DOHH2 (cell line): ENCODE measurements around the gene ITCH.

ENCODE experiments used
- EZH2phosphoT487 ChIP-seq: fragments of 200-600 bp; sonication (generic); IDR thresholded peaks from 2 replicates; pipeline ENCODE4 v1.6.1; 2017; ENCODE audit warnings: borderline replicate concordance, mild to moderate bottlenecking, antibody characterized with exemption, low read length, moderate library complexity, mixed read lengths
- TF ChIP-seq, protein P1 (sequence below): fragments of 200-600 bp; sonication (generic); IDR thresholded peaks from one replicate; pipeline ENCODE4 v1.5.1; 2014; ENCODE audit warnings: antibody characterized with exemption, mild to moderate bottlenecking, low read depth, low read length; ENCODE audit not compliant: poor library complexity, severe bottlenecking

DNA sequence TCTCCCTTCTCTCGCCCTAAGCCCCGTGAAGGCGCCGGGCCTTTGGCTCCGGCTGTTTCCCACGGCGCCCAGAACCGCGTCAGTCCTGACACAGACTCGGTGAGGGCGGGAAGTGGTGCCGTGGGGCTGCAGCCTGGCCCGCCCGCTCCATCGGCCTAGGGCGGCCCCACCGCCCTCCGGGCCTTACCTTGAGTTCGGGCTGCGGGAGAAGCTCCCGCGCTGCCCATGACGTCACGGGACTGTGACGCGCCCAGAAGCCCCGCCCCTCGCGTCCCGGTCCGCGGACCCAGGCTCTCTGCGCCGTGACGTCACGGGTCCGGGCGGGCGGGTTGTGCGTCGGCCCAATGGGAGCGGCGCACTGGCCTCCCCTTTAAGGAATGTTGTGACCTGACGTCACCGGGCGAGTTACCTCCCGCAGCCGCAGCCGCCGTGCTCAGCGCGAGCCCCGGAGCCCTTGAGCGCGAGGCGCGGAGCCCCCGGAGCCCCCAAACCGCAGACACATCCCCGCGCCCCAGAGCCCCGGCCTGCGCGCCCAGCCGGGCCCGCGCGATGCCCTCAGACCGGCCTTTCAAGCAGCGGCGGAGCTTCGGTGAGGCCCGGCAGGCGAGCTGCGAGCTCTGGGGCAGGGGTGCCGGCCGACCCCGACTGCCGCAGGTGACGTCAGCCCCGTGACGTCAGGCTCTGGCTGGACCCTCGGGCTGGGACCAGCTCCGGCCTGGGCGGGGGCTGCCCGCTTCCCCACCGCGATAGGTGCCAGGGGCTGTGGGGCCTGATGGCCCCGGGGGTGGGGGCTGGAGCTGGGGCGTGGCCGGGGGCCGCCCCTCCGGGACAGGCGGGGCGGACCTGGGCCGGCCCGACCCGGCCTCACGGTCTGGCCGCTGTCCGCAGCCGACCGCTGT lies 195.5 kb downstream of the ITCH start, which contains the start of gene MAP1LC3A:
- TF ChIP-seq, protein P1, sequence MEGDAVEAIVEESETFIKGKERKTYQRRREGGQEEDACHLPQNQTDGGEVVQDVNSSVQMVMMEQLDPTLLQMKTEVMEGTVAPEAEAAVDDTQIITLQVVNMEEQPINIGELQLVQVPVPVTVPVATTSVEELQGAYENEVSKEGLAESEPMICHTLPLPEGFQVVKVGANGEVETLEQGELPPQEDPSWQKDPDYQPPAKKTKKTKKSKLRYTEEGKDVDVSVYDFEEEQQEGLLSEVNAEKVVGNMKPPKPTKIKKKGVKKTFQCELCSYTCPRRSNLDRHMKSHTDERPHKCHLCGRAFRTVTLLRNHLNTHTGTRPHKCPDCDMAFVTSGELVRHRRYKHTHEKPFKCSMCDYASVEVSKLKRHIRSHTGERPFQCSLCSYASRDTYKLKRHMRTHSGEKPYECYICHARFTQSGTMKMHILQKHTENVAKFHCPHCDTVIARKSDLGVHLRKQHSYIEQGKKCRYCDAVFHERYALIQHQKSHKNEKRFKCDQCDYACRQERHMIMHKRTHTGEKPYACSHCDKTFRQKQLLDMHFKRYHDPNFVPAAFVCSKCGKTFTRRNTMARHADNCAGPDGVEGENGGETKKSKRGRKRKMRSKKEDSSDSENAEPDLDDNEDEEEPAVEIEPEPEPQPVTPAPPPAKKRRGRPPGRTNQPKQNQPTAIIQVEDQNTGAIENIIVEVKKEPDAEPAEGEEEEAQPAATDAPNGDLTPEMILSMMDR: no peak
- no peak for TF ChIP-seq EZH2phosphoT487
